GM23248 (cell line): ENCODE data around the gene ZNF280C.

ENCODE experiments used
- EZH2 ChIP-seq: fragments of 200-600 bp; sonication (generic); IDR thresholded peaks from 2 replicates; pipeline ENCODE4 v1.6.1; 2018; ENCODE audit warnings: antibody characterized with exemption, mild to moderate bottlenecking; ENCODE audit not compliant: insufficient read depth, poor library complexity, severe bottlenecking
- EZH2phosphoT487 ChIP-seq: fragments of 200-600 bp; sonication (generic); IDR thresholded peaks from 2 replicates; pipeline ENCODE4 v1.6.1; 2018; ENCODE audit warnings: antibody characterized with exemption, moderate library complexity, mild to moderate bottlenecking, low read depth; ENCODE audit not compliant: insufficient read depth

- TF ChIP-seq EZH2, result no peak
- no peak for TF ChIP-seq EZH2phosphoT487
Observed at GRCh38 chrX:130211415-130212186, 57.1 kb downstream of the ZNF280C start.
